HepG2 (cell line): ENCODE data around the gene WDR13. TPM values are rescaled to one million over a fixed set of nuclear protein-coding genes. Genes with fewer than 3 reads are reported as not detected.

ENCODE experiments used
- CBX1 ChIP-seq: IDR thresholded peaks from one replicate; pipeline ENCODE4 v1.6.1; 2016; ENCODE audit warnings: antibody characterized with exemption, low read depth
- CC2D1A ChIP-seq: sonication (generic); formaldehyde crosslinking; IDR thresholded peaks from 2 replicates; pipeline ENCODE4 v1.8.1; 2023; ENCODE audit warnings: mild to moderate bottlenecking, missing genetic modification reagents
- ELF3 ChIP-seq: IDR thresholded peaks from 2 replicates; pipeline ENCODE4 v1.6.1; 2016; ENCODE audit warnings: missing genetic modification reagents, missing compliant biosample characterization
- FIP1L1 ChIP-seq: fragments of 200-400 bp; formaldehyde crosslinking; IDR thresholded peaks from 2 replicates; pipeline ENCODE4 v1.6.1; 2018; ENCODE audit warnings: low read depth, mild to moderate bottlenecking, low read length, moderate library complexity, borderline replicate concordance; ENCODE audit not compliant: insufficient read depth
- GPN1 ChIP-seq: sonication (generic); formaldehyde crosslinking; IDR thresholded peaks from 2 replicates; pipeline ENCODE4 v1.5.1; 2020; ENCODE audit warnings: missing genetic modification reagents, borderline replicate concordance
- MXD4 ChIP-seq: IDR thresholded peaks from 2 replicates; pipeline ENCODE4 v1.6.1; 2016; ENCODE audit warnings: mild to moderate bottlenecking, missing biosample characterization, missing genetic modification reagents
- NFKB2 ChIP-seq: sonication (generic); formaldehyde crosslinking; IDR thresholded peaks from 2 replicates; pipeline ENCODE4 v1.4.0; 2020; ENCODE audit warnings: missing genetic modification reagents, borderline replicate concordance
- PAXIP1 ChIP-seq: sonication (generic); formaldehyde crosslinking; conservative IDR thresholded peaks from 2 replicates; pipeline ENCODE4 v1.4.0; 2020; ENCODE audit warnings: mild to moderate bottlenecking, missing genetic modification reagents, moderate library complexity
- RFXANK ChIP-seq: IDR thresholded peaks from 2 replicates; pipeline ENCODE4 v1.6.1; 2016
- ZBTB38 ChIP-seq: sonication (generic); formaldehyde crosslinking; IDR thresholded peaks from 2 replicates; pipeline ENCODE4 v1.5.1; 2020; ENCODE audit warnings: mild to moderate bottlenecking, missing genetic modification reagents
- ZKSCAN5 ChIP-seq: sonication (generic); formaldehyde crosslinking; IDR thresholded peaks from 2 replicates; pipeline ENCODE4 v1.5.1; 2020; ENCODE audit warnings: mild to moderate bottlenecking, missing genetic modification reagents
- ZMYM2 ChIP-seq: sonication (generic); formaldehyde crosslinking; IDR thresholded peaks from 2 replicates; pipeline ENCODE4 v1.8.0; 2022; ENCODE audit warnings: mild to moderate bottlenecking, missing genetic modification reagents
- ZNF274 ChIP-seq: sonication (generic); formaldehyde crosslinking; IDR thresholded peaks from 2 replicates; pipeline ENCODE4 v1.5.1; 2020; ENCODE audit warnings: mild to moderate bottlenecking, missing genetic modification reagents
- ZNF431 ChIP-seq: sonication (generic); formaldehyde crosslinking; IDR thresholded peaks from 2 replicates; pipeline ENCODE4 v1.9.0; 2022; ENCODE audit warnings: missing genetic modification reagents, low read depth, mild to moderate bottlenecking, borderline replicate concordance
- ZNF556 ChIP-seq: sonication (generic); formaldehyde crosslinking; IDR thresholded peaks from 2 replicates; pipeline ENCODE4 v1.4.0; 2020; ENCODE audit warnings: mild to moderate bottlenecking, missing genetic modification reagents, borderline replicate concordance
- ZNF766 ChIP-seq: sonication (generic); formaldehyde crosslinking; IDR thresholded peaks from 2 replicates; pipeline ENCODE4 v1.5.0; 2020; ENCODE audit warnings: missing genetic modification reagents, borderline replicate concordance
- polyA plus RNA-seq, 8 experiments: library from polyadenylated mRNA; depleted of rRNA in 3 of 8; stranded (reverse) in 7 of 8; unstranded in 1 of 8; fragments of >200 nt; fragmentation: Illumina TruSeq in 4 of 8; extraction: Trizol in 4 of 8; gene quantifications; 2 replicates each; pipeline versions ENCODE4 v1.2.1 to v1.2.3, GENCODE V29; 2011 to 2016; ENCODE audit warnings: low read depth in 4 of 8, missing spikeins in 1 of 8, mixed read lengths in 1 of 8; ENCODE audit not compliant: insufficient read depth in 1 of 8
- total RNA-seq, 5 experiments: library from RNA; depleted of rRNA; stranded (reverse); fragments of >200 nt; fragmentation: Illumina TruSeq; extraction: Trizol; gene quantifications; 2 replicates each; pipeline ENCODE4 v1.2.3, GENCODE V29; 2016; ENCODE audit warnings: low read depth in 1 of 5
- TF ChIP-seq, protein P1 (sequence below): sonication (generic); formaldehyde crosslinking; IDR thresholded peaks from 2 replicates; pipeline ENCODE4 v1.5.0; 2020; ENCODE audit warnings: missing genetic modification reagents
- TF ChIP-seq, protein P2 (sequence below): sonication (generic); formaldehyde crosslinking; conservative IDR thresholded peaks from 2 replicates; pipeline ENCODE4 v1.4.0; 2020; ENCODE audit warnings: missing genetic modification reagents
- TF ChIP-seq, protein P3 (sequence below): sonication (generic); formaldehyde crosslinking; IDR thresholded peaks from 2 replicates; pipeline ENCODE4 v1.4.0; 2020; ENCODE audit warnings: mild to moderate bottlenecking, missing genetic modification reagents

Gene WDR13
- total and polyA plus RNA-seq, 2 of the 13 experiments (the other 11 are each of a cell fraction or from before 2014, with no cell fraction given) = 28.7 to 37.1 TPM

DNA sequence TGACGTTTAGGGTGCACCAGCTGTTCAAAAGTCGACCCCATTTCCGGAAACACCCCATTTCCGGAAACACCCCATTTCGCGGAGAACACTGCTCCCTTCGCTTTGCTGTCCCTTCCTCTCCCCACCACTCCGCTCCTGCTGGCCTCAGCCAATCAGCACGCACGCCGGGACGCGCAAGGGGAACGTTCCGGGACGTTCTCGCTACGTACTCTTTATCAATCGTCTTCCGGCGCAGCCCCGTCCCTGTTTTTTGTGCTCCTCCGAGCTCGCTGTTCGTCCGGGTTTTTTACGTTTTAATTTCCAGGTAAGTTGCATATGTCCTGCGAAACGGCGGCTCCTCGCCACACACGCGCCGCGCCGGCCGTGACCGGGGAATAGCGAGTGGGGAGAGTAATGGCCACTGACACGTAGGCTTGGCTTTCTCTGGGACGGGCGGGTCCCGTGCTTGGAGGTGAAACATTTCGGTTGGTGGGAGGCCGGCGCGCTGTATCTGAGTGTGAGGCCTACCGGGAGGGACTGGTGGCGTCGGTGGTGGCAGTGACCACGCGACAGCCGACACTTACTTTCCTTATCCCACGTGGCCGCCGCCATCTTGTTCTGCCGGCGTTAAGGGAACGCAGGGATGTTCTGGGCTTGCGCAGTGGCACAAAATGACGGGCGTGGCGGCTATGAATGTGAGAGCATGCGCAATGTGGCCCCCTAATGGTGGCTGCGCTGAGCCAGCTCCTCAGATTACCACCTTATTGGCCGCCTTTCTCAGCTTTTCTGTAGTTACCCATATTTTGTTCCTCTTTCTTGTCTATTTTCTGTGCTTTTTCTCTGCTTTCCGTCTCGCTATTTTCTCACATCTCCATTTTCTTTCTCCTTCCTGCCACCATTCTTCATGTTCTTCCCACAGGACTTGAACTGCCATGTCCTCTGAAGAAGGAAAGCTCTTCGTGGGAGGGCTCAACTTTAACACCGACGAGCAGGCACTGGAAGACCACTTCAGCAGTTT, 22.7 kb upstream of the WDR13 start, which contains the start of gene RBM3 (continued):
- TF ChIP-seq, protein P1, sequence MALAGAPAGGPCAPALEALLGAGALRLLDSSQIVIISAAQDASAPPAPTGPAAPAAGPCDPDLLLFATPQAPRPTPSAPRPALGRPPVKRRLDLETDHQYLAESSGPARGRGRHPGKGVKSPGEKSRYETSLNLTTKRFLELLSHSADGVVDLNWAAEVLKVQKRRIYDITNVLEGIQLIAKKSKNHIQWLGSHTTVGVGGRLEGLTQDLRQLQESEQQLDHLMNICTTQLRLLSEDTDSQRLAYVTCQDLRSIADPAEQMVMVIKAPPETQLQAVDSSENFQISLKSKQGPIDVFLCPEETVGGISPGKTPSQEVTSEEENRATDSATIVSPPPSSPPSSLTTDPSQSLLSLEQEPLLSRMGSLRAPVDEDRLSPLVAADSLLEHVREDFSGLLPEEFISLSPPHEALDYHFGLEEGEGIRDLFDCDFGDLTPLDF (CRISPR knock-in tag) = no peak
- TF ChIP-seq CC2D1A (CRISPR knock-in tag) (no peak), ZNF431 (CRISPR knock-in tag) (no peak), RFXANK (CRISPR knock-in tag) (no peak), ZNF556 (CRISPR knock-in tag) (peak; percentile 43; the same call in 1 of the 2 replicates), CBX1 (no peak), ZMYM2 (no peak), MXD4 (CRISPR knock-in tag) (0 out of 2 replicates have a peak, but pooled peaks have one; percentile 28), PAXIP1 (CRISPR knock-in tag) (no peak), ZNF766 (0 out of 2 replicates have a peak, but pooled peaks have one; percentile 49), ZKSCAN5 (no peak), ZNF274 (CRISPR knock-in tag) (no peak; the same call in 1 of the 2 replicates), FIP1L1 (no peak), GPN1 (CRISPR knock-in tag) (no peak), NFKB2 (CRISPR knock-in tag) (peak; percentile 62; the same call in 1 of the 2 replicates), ELF3 (CRISPR knock-in tag) (peak; percentile 15; the same call in 1 of the 2 replicates), ZBTB38 (peak; percentile 27; the same call in 1 of the 2 replicates)
- TF ChIP-seq, protein P2, sequence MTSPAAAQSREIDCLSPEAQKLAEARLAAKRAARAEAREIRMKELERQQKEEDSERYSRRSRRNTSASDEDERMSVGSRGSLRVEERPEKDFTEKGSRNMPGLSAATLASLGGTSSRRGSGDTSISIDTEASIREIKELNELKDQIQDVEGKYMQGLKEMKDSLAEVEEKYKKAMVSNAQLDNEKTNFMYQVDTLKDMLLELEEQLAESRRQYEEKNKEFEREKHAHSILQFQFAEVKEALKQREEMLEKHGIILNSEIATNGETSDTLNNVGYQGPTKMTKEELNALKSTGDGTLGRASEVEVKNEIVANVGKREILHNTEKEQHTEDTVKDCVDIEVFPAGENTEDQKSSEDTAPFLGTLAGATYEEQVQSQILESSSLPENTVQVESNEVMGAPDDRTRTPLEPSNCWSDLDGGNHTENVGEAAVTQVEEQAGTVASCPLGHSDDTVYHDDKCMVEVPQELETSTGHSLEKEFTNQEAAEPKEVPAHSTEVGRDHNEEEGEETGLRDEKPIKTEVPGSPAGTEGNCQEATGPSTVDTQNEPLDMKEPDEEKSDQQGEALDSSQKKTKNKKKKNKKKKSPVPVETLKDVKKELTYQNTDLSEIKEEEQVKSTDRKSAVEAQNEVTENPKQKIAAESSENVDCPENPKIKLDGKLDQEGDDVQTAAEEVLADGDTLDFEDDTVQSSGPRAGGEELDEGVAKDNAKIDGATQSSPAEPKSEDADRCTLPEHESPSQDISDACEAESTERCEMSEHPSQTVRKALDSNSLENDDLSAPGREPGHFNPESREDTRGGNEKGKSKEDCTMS = no peak
- TF ChIP-seq, protein P3, sequence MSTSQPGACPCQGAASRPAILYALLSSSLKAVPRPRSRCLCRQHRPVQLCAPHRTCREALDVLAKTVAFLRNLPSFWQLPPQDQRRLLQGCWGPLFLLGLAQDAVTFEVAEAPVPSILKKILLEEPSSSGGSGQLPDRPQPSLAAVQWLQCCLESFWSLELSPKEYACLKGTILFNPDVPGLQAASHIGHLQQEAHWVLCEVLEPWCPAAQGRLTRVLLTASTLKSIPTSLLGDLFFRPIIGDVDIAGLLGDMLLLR = peak; percentile 77; the same call in 1 of the 2 replicates
